HG03175 (cell line): Measurements from ENCODE around the gene SLC18B1.

Experiments
- ATAC-seq: cut with Tn5 transposase; IDR thresholded peaks from one replicate; pipeline ENCODE4 v1.9.1; 2021; ENCODE audit warnings: mild to moderate bottlenecking, moderate library complexity; ENCODE audit not compliant: unreplicated experiment

The SLC18B1 gene

DNA sequence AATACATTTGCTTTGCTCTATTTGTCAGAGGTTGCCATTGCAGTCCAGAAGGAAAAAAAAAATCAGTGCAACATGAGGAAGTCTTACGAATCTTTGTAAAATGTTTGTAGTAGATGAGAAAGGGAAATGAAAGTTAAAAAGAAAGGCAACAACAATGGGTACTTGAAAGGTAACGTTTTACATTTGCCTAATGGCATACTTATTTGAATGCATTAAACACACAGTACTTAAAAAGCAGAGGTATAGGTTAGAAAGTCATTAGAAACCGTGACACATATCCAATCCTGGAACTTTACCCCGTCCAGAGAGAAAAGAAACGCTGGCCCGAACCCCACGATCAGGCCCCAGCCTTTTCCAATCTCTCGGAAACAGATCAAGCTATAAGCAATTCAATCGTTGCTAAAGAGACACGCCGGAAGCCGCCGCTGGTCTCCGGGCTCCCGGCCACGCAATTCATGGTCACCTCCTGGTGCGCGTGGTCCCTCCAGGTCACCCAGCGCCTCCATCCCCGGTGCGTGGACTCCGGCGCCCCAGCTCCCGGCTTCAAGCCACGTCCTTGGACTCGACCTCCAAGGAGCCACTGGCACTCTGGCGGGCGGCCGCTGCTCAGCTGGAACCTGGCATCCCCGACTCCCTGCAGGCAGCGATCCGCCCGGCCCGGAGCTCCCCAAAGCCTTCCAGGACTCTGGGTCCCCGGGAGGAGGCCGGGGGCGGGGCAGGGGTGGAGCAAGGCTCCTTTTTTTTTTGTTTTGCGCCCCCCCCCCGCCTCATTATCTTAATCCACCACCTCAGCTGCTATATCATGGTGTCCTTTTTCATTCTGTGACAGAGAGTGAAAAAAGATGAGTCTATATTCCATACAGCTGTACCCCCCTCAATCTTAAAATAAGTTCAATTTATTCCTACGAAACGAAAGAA is at the start of gene SLC18B1:
Gene SLC18B1, minus strand, starts transcription at position 687 of the 918 bp plus-strand sequence. Its CDS starts 181 bp downstream, at position 506.
- ATAC-seq: peak; percentile 51

DNA sequence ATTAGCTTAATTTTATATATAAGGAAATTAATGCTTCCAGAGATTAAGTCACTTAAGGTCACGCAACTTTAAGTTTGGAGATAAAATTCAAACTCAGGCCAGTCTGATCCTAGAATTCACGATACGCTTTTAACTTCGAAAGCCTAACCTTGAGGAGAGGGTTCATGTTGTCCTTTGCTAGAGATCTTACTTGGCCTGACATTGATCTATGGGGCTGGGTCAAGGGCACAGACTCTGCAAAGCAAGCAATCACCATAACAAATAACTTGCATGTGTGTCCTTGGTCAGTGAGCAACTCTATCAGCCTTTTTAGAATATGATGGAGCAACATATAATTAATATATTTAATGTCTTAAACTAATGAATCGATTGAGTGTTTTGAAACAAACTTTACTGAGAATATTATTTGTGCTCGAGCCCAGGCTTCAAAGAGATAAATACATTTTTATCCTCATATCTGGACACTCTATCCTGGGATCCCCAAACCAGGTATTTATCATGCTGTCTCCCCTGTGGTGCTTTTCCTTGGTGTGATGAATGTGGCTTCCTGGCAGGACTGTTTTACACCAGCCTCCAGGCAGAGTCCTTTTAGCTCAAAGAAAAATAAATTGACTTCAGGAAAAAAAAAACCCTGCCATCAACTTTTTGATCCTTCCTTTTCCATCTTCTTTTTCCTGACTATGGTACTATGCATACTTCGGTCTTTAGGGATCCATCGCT is 45.0 kb upstream of the SLC18B1 start:
- no peak for ATAC-seq

DNA sequence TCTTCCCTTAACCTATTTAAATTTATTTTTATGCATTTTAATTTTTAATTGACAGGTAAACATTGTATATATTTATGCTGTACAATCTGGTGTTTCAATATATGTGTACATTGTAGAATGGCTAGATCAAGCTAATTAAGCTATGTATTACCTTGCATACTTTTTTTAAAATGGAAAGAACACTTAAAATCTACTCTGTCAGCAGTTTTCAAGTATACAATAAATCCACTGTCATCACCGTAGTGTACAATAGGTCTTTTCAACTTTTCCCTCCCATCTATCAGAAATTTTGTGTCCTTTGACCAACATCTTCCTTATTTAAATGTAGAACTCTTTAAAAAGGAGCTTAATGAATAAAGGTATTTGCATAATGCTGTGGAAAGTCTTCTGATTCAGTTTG is 43.5 kb upstream of the SLC18B1 start:
- no peak for ATAC-seq

DNA sequence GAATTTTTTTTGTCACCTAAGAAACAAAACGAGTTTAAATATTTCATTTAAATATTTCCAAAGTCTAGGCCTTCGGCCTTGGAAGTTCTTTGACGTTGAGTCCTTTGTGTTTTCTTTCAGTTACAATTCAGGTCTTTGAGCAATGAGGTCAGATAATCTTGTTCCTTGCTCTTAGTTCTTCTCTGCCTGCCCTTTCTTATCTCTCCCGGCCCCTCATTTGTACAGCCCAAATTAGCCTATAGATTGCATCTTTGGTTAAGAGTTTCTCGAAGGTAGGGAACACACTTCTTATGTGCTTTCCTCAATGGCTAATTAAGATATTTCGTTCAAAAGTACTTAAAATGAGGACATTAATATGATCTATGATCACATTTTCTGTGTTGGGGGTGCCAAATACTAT is 34.5 kb upstream of the SLC18B1 start:
- no peak for ATAC-seq

DNA sequence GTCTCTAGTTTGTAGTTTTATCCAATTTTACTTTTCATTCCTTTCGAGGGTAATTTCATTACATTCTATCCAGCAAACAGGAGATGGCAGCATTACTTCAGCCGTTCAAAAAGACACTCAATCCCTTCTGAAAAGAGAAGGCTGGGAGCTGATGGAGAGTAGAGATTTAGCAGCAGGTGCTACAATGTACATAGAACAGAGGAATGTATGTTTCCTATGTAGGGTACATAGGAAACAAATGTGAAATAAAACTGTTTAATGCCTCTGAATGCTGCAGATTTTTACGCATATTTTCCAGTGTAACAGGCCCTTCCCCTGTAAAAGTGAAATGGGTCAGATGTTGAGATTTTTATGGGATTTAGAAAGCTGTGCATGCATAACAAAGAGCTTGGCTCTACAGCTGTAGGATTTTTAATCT is 31.9 kb upstream of the SLC18B1 start:
- no peak for ATAC-seq

DNA sequence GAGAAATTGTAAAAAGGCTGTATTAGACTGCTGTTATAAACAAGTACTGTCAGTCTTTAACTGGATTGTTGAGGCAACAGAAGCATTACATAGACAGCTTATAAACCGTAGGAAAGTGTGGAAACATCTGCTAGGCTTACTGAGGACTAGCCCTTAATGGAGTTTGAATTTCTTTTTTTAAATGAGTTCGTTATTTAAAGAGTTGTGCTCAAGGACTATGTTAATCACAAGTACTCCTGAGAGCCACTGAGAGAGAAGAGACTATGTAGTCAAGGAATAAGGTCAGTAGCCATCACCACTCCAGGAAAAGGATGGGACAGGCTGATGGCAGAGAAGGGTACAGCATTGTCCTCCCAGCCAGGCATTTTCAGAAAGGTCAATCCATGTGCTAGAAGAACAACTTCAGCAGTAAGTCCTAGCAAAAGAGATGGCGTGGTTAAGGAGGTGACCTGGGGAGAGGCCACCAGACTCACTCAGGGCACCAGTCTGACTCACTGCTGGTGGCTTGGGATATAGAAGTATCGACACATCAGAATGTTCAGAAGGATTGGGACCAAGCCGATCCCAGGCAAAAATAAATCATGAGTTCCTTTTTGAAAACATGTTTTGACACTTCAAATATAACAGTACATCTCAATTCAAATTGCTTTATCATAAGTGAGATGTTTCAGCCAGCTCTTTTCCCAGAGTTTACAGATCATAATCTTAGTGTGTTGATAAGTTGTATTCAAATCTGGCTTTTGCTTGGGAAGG is 22.4 kb upstream of the SLC18B1 start:
- ATAC-seq: no peak

DNA sequence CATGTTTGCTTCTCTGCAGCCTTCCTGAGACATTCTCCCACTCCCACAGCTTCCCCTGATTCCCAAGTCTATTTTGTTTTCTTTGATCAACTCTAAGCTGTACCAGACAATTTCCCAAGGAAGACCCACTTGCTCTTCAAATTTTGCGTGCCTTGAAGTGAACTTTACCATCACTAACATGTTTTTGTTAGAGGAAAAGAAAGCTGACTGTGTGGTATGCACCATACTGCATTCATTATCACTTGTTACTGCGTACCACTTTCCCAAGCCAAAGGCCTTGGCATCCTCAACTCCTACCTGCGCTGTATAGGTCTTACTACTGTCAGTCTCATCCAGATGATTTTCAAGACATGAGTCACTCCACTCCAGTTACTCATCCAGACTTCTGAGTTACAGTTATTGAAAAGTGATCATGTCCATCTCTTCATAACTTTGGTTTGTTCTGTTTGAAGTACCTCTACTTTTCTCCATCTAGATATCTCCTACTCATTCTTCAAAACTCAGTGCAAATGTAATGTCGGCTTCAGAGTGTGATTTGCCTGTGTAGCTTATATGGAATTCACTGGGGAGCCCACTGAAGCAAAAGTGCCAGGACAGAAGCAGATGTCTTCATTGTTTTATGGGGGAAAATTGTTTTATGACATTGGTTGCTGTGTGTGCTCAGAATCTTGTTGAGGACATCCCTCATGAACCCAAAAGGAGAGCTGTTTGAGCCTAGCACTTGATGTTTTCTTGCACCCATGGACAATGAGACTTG is 21.1 kb upstream of the SLC18B1 start:
- ATAC-seq: no peak

DNA sequence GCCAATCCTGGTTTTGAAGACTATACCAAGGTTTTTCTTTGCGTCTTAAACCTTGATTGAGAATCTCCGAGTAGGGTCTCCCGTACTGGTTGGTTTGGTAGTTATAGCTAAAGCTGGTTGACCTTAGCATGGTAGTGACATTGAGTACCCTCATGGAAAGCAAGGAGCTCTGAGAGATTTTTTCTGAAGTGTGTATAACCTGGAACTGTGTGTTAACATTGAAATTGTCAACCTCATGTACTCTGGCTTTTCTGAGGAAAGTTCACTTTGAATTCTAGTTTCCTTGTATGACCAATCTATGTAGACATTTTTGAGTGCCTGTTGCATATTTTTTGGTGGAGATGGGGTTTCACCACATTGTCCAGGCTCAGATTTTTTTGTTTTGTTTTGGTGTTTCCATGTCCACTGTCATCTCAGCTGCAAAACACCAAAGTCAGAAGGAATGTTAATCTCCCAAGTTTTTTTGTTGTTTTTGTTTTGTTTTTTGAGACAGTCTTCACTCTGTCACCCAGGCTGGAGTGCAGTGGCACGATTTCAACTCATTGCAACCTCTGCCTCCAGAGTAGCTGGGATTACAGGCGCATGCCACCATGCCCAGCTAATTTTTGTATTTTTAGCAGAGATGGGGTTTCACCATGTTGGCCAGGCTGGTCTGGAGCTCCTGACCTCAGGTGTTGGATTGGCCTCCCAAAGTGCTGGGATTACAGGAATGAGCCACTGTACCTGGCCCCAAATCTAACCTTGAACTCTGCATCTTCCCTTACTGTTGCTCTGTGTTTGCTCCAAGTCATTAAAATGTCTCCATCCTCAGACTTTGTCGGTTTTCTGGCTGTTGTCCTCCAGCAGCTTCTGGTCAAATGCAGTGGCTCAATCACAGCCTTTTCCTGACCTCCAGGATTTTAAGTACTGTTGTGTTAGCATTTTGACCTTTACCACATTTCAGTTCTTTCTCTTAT is 20.2 kb upstream of the SLC18B1 start:
- no peak for ATAC-seq

DNA sequence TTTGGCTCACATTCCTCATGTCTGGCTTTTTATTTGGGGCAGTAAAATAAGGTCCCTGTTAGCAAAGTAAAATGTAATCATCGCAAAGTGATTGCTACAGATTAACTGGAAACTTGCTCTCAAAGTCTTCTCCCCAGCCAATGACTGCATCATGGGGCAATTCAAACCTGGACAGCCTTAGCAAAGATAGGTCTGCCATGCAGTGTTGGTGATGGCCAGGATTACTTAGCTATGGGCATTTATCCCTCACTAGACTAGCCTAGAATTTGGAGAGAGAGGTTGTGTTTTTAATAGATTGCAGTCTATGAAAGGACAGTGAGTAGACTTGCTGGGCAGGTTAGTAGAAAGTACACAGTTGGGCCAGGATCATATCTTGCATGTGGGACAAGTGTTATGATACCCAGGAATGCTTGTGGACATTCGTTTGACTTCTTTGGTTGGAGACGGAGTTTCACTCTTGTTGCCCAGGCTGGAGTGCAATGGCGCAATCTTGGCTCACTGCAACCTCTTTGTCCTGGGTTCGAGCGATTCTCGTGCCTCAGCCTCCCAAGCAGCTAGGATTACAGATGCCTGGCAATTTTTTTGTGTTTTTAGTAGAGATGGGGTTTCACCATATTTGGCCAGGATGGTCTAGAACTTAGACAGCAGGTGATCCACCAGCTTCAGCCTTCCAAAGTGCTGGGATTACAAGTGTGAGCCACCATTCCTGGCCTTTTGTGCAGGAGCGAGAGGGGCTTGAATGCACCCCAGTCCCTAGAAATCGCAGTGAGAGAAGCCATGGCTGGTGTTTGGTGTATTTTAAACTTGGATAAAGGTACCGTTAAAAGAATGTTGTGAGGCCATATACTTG is 19.3 kb upstream of the SLC18B1 start:
- no peak for ATAC-seq

DNA sequence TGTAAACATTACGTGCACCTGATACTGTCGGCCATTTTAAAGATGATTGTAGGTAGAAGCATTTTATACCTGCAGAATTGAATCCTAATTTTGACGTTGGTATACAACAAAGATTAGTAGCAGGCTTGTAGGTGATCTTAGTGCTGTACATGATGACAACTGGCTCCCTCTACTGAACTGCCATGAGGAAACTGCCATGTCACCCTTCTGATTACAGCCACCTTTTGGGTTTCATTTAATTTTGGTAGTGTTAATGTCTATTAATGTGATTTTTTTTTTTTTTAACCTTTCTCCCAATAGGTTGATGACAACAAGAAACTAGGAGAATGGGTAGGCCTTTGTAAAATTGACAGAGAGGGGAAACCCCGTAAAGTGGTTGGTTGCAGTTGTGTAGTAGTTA is 18.2 kb upstream of the SLC18B1 start:
- no peak for ATAC-seq

DNA sequence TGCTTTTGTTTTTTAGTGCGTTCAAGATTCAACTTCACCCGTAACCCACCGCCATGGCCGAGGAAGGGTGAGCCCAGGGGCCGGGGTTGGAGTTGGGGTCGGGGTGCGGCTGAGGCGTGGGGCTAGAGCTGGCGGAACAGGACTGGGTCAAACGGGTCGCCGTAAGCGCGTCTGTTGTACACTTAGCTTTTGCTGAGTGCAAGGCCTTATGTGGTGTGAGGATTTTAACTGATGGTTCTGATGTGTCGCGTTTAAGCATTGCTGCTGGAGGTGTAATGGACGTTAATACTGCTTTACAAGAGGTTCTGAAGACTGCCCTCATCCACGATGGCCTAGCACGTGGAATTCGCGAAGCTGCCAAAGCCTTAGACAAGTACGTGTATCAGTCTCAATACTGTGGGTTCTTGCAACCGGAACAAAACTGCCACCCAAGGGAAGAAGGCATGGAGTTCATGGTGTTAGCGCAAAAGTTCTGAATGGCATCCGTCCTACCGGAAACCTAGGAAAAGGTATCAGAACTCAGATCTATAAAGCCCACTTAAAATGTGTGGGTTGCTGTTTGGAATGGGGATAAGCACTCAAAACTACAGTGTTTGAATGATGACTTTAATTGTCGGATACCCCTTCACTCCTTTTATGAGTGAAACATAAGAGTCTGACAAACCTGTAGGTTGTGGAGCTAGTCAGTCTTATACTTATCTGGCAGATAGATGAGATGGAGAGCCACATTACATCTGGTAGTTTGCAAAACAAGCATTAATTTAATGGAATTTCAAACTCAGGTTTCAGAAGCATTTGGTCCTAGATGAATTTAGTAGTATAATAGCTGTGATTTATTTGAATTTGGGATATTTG is 16.5 kb upstream of the SLC18B1 start:
- peak; percentile 12 for ATAC-seq

DNA sequence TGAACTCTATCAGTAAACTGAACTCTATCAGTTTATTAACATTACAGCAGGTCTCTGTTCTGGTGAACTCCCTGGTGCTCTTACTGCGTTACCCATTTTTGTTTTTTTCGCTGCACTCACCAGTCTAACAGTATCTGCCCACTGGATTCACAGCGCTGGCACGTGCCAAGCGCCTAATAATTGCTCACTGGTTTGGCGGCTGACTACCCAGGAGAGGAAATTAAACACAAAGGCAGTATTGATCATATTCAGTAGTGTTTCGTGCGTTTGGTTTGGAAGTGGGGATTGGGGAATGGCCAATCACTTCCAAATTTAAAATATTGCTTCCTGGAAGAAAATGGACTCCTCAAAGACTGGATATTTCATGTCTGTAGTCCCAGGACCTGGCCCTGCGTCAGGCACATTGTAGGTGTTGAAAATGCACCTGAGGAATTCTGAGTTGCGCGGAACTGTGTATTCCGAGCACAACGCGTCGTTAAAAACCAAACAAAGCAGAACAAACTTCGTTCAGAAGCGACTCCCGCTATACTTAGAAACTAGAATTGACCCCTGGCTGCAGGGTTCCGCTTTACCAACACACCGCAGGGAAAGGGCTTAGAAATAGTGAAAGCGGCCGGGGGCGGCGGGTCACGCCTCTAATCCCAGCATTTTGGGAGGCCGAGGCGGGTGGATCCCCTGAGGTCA is 14.9 kb upstream of the SLC18B1 start:
- peak; percentile 29 for ATAC-seq

DNA sequence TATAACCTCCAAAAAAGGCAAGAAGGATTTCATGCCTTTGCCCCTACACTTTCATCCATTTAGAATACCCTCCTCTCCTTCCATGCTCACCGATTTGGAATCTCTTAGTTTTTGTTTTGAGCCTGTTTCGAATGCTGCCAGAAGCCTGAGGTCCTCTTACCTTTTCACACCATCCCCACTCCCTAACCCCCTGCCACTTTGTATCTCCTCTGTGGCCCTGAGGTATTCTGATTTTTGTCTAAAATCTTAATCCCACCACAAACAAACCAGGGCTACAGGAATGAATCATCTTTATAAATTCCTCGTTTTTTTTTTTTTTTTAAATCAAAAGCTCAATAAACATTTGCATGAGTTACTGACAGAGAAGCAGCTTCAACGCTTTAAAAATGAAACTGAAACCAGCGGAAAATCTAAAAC is 14.3 kb upstream of the SLC18B1 start:
- ATAC-seq: peak; percentile 8

DNA sequence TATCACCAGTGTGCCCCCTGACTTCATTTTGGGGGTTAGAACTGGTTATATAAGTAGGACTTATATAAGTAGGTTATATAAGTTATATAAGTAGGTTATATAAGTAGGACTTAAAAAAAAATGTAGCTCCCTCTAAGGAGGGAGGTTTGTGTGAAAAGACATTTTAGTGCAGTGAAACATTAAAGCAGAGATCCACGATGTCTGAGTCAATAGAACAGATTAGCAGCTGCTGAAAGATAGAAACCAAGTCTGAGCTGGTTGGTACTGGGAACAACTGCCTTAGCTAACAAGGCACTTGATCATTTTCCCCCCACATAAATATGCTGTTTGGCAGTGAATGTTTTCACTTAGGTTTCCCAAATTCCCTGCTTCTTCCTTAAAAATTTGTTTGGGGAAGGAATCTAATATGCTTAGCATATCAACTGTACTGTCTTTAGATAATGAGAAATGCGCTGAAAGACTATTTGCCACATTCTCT is 13.9 kb upstream of the SLC18B1 start:
- ATAC-seq: no peak

DNA sequence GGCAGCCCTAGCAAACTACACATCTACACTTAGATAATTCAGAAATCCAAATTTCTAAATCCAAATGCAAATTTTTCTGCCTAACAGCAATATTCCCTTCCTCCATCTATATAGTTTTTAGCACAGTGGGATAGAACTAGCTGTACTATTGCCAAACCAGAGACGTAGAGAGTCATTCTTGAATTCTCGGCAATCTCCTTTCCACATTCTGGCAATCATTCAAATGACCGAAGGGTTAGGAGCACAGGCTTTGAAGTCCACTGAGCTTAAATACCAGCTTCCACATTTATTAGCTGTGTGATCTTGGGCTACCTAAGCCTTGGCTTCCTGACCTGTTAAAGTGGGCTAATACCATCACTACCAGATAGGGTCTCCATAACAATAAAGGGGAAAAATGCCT is 12.8 kb upstream of the SLC18B1 start:
- ATAC-seq: no peak

DNA sequence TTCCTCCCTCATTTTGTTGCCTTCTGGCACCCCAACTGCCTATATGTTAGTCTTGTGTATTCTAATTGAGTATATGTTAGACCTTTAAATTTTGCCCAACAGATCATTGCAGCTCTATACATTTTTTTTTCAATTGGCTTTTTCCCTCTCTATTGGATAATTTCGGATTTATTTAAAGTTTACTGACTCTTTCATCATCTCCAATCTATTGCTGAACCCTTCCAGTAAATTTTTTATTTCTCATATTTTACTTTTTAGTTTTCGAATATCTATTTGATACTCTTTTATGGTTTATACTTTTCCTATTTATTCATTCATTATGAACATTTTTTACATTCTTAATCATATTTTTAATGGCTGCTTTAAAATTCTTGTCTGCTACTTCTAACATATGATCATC is 7.1 kb upstream of the SLC18B1 start:
- ATAC-seq: no peak

DNA sequence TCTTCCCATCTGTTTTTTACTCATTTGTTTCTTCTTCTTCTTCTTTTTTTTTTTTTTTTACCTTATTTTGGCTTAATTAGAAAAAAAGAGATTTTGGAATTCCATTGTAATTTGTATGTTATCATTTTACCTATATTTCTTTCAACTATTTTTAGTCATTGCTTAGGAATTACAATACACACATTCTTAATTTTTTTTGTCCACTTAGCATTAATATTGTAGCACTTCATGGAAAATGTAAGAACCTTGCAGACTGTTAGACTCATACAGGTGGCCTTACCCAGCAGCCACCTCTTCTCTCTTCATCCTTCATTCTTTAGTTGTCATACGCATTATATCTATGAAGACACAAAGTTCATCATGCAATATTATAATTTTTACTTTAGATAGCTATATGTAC is 5.8 kb upstream of the SLC18B1 start:
- no peak for ATAC-seq
